Measurements from ENCODE around the gene ATP2B2.

DNA sequence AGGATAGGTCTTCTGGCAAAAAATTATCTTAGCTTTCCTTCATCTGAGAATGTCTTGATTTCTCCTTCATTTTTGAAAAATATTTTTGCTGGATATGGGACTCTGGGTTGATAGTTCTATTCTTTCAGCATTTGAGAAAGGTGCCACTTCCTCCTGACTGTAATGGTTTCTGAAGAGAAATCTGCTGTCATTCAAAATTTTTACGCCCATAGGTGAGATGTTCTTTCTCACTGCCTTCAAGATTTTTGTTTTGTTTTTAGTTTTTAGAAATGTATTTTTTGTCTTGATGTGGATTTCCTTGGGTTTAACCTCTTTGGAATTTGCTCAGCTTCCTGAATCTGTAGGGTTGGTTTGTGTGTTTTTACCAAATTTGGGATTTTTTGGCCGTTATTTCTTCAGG is 37.1 kb upstream of the ATP2B2 start:
- TF ChIP-seq CEBPB (IDR thresholded peaks at IDR 0.05; ENCODE audit: low read depth), result no peak
- no peak for TF ChIP-seq EZH2phosphoT487 (IDR thresholded peaks at IDR 0.05; ENCODE audit: borderline replicate concordance)
- TF ChIP-seq, protein P1, sequence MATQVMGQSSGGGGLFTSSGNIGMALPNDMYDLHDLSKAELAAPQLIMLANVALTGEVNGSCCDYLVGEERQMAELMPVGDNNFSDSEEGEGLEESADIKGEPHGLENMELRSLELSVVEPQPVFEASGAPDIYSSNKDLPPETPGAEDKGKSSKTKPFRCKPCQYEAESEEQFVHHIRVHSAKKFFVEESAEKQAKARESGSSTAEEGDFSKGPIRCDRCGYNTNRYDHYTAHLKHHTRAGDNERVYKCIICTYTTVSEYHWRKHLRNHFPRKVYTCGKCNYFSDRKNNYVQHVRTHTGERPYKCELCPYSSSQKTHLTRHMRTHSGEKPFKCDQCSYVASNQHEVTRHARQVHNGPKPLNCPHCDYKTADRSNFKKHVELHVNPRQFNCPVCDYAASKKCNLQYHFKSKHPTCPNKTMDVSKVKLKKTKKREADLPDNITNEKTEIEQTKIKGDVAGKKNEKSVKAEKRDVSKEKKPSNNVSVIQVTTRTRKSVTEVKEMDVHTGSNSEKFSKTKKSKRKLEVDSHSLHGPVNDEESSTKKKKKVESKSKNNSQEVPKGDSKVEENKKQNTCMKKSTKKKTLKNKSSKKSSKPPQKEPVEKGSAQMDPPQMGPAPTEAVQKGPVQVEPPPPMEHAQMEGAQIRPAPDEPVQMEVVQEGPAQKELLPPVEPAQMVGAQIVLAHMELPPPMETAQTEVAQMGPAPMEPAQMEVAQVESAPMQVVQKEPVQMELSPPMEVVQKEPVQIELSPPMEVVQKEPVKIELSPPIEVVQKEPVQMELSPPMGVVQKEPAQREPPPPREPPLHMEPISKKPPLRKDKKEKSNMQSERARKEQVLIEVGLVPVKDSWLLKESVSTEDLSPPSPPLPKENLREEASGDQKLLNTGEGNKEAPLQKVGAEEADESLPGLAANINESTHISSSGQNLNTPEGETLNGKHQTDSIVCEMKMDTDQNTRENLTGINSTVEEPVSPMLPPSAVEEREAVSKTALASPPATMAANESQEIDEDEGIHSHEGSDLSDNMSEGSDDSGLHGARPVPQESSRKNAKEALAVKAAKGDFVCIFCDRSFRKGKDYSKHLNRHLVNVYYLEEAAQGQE (IDR thresholded peaks at IDR 0.05; ENCODE audit: low read depth), result no peak
- TF ChIP-seq CTCF (IDR thresholded peaks at IDR 0.05 in 2 of 3, conservative IDR thresholded peaks at IDR 0.05 in 1 of 3; ENCODE audit: borderline replicate concordance in 1 of 3, insufficient read depth in 1 of 3, low read depth in 2 of 3, low read length in 2 of 3), result no peak
- TF ChIP-seq POLR2A (IDR thresholded peaks at IDR 0.05; ENCODE audit: borderline replicate concordance, extremely low read depth, insufficient read depth, insufficient read length), result no peak
- no peak for TF ChIP-seq JUND (IDR thresholded peaks at IDR 0.05)
- TF ChIP-seq YY1 (IDR thresholded peaks at IDR 0.05; ENCODE audit: extremely low read depth, insufficient replicate concordance, low read depth, low read length), result no peak
- no peak for TF ChIP-seq EZH2 (IDR thresholded peaks at IDR 0.05)
- TF ChIP-seq ZBTB33 (IDR thresholded peaks at IDR 0.05; ENCODE audit: extremely low read depth, insufficient replicate concordance, low read length), result no peak
- no peak for TF ChIP-seq ATF3 (IDR thresholded peaks at IDR 0.05)
- TF ChIP-seq SRF (IDR thresholded peaks at IDR 0.05; ENCODE audit: low read depth), result no peak

All from HCT116 (cell line).